Activated CD4-positive, CD25-positive, alpha-beta regulatory T cell treated with anti-CD3 and anti-CD28 coated beads, Interleukin-2, amount 50 U/mL, for 72 hours (primary cell): ENCODE measurements around the gene PEF1.

Experiments
- DNase-seq: peaks from one replicate; pipeline ENCODE4 v3.0.0; 2021

Gene PEF1

DNA sequence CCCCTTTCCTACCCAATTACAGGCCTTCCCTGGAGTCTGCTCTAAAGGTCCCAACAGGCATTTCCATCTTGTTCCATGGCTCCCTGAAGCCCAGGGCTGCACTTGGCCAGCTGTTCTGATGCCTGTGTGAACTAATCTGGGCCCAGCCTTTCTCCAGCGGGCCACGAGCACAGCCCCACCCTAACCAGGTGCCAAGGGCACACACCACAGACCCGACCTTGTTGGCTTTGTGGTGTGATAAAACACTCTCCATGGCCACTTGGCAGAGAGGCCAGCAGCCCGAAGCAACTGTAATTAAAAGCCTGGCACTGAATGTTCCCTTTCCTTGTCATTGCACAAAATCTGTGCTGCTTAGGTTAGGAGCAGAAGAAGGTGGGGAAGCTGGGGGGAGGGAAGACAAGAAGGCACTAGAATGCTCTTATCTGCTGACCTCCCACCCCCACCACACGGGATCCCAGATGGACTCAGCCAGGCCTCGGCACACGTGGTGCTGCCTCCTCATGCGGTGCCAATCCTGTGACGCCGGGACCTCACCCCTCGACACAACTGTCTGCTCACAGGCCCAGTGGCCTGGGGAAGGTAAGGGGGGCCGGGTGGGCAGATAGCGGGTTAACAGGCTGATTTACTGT lies 17.3 kb downstream of the PEF1 start:
- no peak for DNase-seq

DNA sequence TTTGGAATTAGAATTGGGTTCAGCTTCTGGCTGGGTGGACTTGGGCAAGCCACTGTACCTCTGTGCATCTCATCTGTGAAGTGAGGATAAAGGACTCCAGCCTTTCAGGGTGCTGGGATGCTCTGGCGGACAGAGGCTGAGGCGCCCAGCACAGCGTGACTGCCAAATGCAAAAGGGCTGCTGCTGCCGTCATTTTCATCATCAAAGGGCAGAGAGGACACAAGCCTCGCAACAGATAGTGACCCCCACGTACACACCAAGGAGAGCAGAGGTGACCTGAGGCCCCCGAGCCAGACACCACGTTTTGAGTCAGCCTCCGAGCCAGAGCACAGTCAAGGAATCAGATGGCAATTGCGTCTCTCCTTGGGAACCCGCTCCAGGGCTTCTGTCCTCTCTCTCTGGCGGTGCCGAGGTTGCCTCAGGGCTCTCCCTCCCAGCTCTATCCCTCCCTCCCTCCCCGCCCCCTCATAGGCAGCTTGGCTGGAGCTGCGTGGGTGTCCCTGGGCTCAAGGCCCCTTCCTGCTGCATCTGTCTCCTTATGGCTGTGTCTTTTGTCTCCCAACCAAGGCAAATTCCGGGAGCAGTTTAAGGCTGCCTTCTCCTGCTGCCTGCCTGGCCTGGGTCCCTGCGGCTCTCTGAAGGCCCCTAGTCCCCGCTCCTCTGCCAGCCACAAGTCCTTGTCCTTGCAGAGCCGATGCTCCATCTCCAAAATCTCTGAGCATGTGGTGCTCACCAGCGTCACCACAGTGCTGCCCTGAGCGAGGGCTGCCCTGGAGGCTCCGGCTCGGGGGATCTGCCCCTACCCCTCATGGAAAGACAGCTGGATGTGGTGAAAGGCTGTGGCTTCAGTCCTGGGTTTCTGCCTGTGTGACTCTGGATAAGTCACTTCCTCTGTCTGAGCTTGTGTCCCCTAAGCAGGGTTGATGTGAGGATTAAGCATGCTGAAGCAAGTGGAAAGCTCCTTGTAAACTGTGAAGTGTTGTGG lies 18.2 kb downstream of the PEF1 start:
- no peak for DNase-seq

DNA sequence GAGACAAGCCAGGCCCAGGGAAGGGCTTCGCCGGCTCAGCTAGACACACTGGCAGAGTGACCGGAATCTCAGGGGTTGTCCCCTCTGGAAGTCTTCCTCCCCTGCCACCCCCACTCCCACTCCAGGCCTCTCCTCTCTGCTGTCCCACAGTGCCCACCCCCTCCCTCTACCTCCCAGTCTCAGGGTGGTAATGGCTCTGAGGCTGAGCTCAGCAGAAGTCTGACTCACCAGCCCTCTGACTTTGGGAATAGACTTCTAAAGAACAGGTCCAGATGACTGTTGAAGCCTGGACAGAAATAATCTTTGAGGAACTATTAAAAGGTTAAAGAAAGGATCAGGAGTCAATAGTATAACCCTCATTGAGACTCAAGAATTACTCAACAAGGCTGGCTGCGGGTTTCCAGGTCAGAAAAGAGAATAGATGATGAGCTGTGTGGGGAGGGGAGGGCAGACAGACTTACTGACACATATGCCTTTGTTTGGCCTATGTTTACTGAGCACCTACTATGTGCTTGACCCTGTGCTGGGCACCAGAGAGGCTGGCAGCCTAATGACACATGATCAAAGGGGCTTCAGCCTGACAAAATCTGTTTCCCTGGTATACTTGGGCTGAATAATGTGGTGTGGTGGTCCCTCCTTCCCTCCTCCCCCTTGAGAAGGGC lies 19.0 kb downstream of the PEF1 start:
- no peak for DNase-seq

DNA sequence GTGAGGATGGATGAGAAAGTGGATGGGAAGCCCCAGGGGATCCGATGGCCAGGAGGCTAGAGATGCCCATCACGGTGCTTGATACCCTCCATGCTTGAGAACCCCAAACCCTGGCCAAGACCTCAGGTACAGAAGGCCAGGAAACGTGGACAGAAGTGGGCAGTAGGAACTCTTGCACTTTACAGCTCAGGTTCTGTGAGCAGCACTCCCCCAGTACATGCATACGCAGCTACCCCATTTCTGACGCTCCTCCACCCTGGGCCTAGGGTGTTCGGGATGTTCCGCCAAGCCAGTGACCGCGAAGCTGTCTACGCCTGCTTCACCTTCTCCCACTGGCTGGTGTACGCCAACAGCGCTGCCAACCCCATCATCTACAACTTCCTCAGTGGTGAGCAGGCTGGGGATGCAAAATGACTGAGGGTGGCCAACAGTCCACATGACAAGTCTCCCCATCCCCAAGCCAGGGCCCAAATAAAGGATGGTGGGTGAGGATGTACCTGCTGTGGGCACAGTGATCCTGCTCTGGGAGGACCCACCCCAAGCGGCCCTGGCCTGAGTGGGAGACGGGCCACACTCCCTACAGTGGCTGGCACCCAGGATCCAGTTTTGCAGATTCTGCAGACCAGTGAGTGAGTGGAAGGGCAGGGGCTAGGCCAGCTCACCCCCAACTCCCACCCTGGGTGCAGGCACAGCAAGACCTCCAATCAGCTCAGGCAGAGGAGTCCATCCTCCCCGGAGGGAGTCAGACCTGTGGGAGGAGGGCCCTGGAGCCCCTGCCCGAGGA lies 19.8 kb downstream of the PEF1 start:
- DNase-seq = no peak

DNA sequence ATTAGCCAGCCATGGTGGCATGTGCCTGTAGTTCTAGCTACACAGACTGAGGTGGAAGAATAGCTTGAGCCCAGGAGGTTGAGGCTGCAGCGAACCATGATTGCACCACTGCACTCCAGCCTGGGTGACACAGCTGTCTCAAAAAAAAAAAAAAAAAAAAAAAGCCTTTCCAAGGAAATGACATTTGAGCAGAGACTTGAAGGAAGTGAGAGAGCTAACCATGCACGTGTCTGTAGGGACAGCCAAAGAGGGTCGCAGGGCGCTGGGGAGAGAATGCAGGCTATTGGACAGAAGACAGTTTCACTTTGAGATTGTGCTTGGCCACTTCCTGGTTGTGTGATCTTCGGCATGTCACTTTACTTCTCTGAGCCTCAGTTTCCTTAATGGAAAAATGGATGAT lies 20.4 kb downstream of the PEF1 start:
- peak; percentile 17 for DNase-seq

DNA sequence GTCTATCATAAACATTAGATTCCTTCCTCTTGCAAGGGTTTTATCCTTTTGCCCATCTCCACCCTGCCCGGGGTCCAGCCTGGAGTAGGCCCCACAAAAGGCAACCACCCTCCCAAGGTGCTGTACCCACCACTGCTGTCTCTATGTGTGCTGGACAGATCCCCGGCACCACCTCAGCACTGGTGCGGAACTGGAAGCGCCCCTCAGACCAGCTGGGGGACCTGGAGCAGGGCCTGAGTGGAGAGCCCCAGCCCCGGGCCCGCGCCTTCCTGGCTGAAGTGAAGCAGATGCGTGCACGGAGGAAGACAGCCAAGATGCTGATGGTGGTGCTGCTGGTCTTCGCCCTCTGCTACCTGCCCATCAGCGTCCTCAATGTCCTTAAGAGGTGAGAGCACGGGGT lies 21.3 kb downstream of the PEF1 start:
- DNase-seq = no peak

DNA sequence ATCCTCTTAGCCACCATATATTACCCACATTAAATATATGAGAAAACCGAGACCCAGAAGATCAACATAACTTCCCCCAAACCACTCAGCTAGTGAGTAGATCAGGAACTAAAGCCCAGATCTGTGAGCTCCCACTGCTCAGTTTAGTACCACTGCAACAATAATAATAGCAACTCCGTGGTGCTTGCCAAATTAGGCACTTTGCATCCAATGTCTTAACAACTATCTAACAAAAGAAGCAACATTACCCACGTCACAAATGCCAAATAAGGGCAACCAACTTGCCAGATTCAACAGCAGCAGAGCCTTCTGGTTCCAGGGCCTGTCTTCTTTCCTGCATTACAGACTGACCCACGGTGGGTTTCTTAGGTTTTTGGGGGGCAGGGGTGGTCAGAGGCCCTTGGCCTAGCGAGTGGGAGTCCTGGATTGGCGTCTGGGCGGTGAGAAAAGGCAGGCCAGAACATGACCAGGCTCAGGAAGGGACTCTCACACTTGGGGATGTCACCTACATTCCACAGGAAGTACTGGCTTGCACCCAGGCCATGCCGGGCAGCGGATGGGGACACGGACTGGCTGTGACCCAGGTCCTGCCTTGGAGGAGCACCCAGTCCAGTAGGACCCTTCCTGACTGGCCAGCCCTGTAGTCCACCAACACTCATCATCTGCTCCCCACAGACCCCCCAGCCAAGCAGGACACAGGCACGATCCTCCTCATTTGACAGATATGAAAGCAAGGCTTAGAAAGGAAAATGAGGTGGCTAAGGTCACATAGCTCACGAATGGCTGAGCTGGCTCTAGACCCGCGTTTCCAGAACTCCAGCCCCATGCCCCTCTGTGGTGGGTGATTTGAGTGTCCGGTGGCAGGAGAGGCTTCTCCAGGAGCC lies 22.6 kb downstream of the PEF1 start:
- DNase-seq = no peak

DNA sequence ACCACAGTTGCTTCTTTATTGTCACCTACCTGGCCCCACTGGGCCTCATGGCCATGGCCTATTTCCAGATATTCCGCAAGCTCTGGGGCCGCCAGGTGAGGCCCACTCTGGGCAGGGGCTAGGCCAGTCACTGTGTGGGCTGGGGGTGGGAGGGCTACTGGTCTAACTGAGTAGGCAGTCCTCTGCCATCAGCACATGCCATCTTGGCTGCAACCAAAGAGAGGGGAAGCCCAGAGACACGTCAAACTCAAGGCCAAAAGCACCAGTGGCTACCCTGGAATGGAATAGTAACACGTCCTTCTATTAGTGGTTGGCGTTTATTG lies 23.2 kb downstream of the PEF1 start:
- DNase-seq = no peak

DNA sequence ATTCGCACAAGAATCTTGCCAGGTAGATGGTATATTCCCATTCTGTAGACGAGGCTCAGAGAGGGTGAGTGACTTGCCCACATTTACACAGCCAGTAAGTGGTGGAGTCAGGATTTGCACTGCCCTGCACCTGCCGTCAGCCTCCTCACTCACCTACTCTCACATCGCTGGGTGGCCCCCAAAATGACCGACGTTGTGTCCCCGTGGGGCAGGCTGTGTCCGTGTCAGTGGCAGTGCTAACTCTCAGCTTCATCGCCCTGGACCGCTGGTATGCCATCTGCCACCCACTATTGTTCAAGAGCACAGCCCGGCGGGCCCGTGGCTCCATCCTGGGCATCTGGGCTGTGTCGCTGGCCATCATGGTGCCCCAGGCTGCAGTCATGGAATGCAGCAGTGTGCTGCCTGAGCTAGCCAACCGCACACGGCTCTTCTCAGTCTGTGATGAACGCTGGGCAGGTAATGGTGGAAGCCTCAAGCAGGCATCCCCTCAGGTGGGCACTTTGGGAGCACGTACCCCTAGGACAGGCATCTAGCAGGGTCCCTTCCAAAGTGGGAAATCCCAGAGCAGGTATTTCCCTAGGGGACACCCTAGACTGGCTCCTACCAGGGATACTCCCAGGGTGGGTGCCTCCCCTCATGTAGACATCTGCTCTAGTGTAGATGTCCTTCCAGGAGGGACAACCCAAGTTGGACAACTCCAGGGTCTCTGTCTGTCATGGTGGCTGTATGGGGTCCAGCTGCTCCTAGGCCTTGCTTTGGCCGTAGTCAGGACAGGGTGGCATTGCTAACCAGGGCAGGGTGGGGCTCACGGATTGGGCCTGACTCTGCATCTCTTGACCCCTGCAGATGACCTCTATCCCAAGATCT lies 23.8 kb downstream of the PEF1 start:
- DNase-seq = no peak

DNA sequence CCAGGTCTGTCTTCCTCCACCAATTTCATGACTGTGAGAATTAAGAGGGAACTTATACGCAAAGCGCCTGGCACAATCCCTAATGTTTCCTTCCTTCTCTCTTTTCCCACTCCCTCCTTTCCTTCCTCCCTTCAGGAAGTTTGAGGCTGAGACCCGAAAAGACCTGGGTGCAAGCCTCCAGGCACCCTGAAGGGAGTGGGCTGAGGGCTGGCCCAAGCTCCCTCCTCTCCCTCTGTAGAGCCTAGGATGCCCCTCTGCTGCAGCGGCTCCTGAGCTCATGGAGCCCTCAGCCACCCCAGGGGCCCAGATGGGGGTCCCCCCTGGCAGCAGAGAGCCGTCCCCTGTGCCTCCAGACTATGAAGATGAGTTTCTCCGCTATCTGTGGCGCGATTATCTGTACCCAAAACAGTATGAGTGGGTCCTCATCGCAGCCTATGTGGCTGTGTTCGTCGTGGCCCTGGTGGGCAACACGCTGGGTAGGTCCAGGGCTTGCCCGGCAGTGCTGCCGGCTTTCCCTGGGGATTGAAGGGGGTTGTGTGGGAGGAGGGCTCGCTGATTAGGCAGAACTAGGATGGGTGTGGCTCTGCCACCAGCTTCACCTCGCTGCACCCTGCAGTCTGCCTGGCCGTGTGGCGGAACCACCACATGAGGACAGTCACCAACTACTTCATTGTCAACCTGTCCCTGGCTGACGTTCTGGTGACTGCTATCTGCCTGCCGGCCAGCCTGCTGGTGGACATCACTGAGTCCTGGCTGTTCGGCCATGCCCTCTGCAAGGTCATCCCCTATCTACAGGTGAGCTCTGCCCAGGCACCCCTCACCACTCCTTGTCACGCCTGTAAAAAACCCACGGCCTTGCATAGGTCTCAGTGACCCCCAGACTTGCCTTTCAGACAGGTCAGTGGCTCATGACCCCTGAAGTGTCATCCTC lies 25.5 kb downstream of the PEF1 start:
- no peak for DNase-seq

DNA sequence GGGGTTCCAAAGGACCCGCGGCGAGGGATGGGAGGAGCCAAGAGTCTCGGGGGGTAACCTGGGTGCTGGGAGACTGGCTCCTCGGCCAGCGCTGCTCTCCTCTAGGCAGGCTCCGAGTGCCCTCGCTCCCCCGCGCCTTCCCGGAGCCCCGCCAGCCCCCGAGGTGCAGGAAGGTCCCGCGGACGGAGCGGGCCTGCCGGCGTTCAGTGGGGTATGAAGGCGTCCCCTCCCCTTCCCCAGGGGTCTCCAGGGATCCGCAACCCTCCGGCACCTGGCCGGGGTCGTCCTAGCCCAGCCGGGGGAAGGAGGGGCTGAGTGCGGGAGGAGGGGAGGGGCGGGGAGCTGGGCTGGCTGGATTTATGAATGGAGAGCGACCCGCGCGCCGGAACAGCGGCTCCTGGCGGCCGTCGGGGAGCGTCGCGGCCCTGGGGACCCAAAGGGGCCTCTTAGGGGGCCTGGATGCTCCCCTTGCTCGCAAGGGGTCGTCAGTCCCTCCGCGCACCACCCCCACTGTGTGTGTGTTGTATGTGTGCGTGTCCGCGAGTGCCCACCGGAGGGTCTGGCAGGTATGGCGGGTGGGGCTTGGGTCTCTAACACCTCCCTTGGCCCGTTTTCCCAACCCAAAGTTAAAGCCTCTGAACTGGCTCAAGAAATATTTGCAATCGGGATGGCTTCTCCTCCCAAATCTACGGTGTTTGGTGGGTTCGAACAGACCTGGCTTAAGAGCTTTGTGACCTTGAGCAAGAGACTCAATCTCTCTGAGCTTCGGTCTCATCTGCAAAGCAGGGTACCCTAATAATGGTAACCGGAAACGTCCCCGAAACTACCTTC lies 26.5 kb downstream of the PEF1 start:
- peak; percentile 48 for DNase-seq

DNA sequence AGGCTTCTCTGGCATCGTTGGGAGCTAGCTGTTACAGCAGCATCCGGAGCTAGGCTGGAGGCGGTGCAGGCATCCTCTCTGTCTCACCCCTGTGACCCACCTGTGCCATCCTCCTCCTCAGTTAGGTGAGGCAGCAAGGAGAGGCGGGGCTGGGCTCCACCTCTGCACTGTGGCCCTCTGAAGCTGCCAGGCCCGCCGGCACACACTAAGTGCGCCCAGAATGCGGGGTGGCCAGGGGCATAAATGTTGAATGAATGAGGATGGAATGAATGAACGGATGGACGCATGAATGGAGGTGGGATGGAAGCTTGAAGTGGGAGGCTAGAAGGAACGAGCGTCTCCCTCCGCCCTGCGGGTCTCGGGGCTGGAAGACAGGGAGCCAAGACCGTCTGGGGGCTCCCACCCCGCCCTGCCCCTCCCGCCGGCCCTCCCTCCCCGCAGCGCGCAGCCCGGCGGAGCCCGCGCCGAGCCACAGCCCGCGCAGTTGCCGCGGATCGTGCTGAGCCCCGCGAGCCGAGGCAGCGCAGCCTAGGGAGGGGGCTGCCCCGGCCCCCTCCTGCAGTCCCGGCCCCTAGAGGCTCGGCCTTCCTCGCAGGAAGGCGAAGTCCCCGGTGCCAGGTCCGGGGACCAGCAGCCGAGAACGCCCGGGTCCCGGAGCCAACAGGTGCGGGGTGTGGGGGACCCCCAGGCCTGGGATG lies 27.3 kb downstream of the PEF1 start, which contains the start of gene HCRTR1:
Gene HCRTR1, plus strand, starts transcription at position 472 of the 698 bp plus-strand sequence. CDS start 1,504 bp downstream, outside the sequence.
- no peak for DNase-seq

DNA sequence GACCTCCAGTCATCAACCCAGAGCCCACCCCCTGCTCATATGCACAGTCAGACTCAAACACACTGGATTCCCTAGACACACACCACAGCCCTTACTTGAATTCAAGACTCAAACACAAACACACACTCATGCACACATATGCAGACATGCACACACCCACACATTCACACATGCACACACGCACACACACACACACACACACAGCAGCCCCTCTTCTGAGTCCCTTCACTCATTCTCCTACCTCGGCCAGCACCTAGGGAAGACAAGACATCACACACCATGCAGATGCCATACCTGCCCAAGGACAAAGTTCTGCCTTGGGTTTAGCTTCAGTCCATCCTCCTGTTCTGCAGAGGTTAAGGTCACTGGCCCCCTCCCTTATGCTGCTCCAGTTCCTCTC lies 28.7 kb downstream of the PEF1 start:
- DNase-seq = no peak

DNA sequence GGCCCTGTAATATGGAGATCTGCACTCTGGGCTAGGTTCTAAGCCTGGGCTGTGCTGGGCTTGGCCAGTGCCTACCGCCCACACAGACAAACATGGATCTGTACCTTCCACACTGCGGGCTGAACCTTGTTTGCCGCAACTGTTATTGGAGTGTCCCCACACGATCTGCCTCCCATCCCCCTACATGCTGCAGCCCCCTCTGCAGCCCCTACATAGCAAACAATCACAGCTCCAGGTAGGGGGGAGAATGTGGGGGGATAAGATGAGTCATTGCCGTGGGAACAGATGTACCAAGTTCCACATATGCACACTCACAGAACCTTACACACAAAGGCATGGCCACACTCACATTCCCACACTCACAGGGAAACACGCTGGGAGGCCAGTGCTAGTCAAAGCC lies 29.3 kb downstream of the PEF1 start:
- DNase-seq = no peak

DNA sequence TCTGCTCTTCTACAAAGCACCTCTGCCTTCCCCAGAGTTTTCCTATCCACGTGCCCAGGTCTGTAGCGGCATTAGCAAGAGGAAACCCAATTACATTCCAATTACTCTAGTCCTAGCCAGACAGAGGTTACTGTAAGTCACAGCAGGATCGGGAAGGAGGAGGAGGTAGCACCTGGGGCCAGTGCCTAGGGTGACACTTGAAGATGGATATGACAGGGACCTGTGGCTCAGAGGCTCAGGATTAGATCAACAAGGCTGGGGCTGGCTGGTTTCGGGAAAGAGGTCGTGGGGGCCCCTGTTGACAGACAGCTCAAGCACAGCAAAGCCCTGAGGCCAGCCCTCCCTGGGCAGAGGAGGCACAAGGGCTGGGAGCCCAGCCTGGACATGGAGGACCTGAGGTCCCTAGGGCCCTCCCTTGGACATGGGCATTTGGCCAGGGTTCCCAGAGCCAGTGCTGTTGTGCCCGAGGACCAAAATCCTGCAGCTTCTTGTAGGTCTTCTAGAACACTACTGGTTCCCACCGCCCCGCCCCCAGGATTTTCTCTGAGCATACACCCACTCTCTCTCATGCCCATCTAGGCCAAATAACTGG lies 30.2 kb downstream of the PEF1 start:
- no peak for DNase-seq

DNA sequence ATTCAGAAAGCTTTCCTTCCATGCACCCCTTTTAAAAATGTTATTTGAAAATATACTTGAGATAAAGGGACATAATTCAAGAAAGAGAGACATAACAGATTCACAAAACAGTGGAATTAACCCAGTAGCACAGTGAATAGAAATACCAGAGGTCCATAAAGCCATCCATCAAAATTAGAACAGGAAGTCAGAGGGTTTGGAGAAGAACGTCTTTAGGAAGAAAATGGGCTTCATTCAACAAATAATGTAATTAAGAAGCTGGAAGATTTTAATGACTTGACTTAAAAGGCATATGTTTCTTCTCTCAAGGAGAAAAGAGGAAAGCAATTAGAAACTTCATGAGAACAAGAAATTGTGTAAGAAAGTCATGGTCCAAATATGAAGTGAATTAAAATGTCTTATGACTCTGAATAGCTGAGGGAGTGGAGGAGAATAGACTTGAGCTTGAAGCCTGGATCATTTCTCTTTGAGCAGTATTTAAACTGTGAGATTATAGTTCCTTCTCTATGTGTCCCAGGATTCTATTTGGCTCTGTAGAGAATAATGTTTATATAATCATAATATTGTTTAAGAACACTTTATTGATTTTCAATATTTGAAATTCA lies 35.1 kb downstream of the PEF1 start:
- DNase-seq = no peak

DNA sequence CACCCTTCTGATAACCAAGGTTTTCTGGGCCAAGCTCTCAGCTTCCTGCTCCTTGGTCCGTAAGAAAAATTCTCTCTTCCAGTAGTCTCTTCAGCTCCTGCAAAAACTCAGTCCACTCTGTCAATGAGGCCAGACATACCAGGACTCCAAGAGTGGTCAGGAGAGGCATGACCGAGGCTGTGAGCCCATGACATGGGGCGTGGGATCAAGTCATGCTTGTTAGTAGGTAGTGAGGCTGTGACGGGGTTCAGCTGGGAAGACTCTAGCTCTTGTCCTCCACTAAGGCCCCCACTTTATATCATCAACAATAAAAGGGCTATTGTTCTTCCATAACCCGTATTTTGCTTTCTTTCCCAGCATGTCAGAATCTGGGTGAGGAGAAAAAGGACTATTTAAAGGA lies 37.3 kb downstream of the PEF1 start:
- DNase-seq = no peak
